Measurements from ENCODE around the gene DCBLD1.

DNA sequence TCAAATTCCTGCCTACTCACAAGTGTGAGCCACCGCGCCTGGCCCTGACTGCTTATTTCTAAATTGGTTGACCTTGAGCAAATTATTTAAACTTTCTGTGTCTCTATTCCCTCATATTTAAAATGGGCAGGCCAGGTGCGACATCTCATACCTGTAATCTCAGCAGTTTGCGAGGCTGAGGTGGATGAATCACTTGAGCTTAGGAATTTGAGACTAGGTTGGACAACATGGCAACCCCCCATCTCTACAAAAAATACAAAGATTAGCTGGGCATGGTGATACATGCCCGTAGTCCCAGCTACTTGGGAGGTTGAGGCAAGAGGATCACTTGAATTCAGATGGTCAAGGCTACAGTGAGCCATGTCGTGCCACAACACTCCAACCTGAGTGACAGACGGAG is 26.5 kb downstream of the DCBLD1 start:
- TF ChIP-seq, protein P1, sequence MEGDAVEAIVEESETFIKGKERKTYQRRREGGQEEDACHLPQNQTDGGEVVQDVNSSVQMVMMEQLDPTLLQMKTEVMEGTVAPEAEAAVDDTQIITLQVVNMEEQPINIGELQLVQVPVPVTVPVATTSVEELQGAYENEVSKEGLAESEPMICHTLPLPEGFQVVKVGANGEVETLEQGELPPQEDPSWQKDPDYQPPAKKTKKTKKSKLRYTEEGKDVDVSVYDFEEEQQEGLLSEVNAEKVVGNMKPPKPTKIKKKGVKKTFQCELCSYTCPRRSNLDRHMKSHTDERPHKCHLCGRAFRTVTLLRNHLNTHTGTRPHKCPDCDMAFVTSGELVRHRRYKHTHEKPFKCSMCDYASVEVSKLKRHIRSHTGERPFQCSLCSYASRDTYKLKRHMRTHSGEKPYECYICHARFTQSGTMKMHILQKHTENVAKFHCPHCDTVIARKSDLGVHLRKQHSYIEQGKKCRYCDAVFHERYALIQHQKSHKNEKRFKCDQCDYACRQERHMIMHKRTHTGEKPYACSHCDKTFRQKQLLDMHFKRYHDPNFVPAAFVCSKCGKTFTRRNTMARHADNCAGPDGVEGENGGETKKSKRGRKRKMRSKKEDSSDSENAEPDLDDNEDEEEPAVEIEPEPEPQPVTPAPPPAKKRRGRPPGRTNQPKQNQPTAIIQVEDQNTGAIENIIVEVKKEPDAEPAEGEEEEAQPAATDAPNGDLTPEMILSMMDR (conservative IDR thresholded peaks at IDR 0.05; ENCODE audit: low read length), result no peak
- no peak for TF ChIP-seq EZH2phosphoT487 (IDR thresholded peaks at IDR 0.05; ENCODE audit: borderline replicate concordance)

All from Loucy (cell line).